A549 (cell line): ENCODE data around the gene MYRF. TPM values are rescaled to one million over a fixed set of nuclear protein-coding genes. Genes with fewer than 3 reads are reported as not detected.

Experiments
- ATAC-seq, 2 experiments: fragments of 200-7000 bp in 1 of 2; fragments of >200 bp in 1 of 2; cut with Nextera tagmentation in 1 of 2; cut with Tn5 transposase in 1 of 2; 3 replicates each; pipeline versions ENCODE4 v1.8.0 to v1.9.1; 2018 to 2020; ENCODE audit warnings: mild to moderate bottlenecking in 1 of 2, moderate library complexity in 1 of 2
- CTCF ChIA-PET: fragments of 300-600 bp; sonication (Branson Sonifier 250); formaldehyde crosslinking; extraction: SDS; loops from one replicate; lab custom pipeline; 2021; ENCODE audit warnings: antibody characterized with exemption, inconsistent platforms; lab: Yijun Ruan, JAX
- POLR2A ChIA-PET: fragments of 350-600 bp; formaldehyde crosslinking; extraction: SDS; loops from one replicate; lab custom pipeline; 2021; ENCODE audit warnings: antibody characterized with exemption, inconsistent platforms; lab: Yijun Ruan, JAX
- DNase-seq, 2 experiments: peaks; one replicate each; pipeline versions ENCODE4 v3.0.0 to v3.0.0-alpha.2; 2011 to 2016; ENCODE audit warnings: low read depth in 1 of 2, low spot score in 1 of 2
- FAIRE-seq: peaks from 2 replicates; lab custom pipeline; 2011; peaks lifted over from hg19 to GRCh38; lab: Jason Lieb, UNC
- H3K27ac ChIP-seq, 2 experiments: fragments of >200 bp; sonication (Bioruptor Twin); formaldehyde crosslinking; 3 replicates each; pipeline ENCODE4 v1.5.1; 2016 to 2017
- H3K4me1 ChIP-seq: fragments of >200 bp; sonication (Bioruptor Twin); formaldehyde crosslinking; 3 replicates; pipeline ENCODE4 v1.6.1; 2016
- H3K4me2 ChIP-seq: fragments of >200 bp; sonication (Bioruptor Twin); formaldehyde crosslinking; 3 replicates; pipeline ENCODE4 v1.6.1; 2016
- H3K4me3 ChIP-seq: fragments of >200 bp; sonication (Bioruptor Twin); formaldehyde crosslinking; 3 replicates; pipeline ENCODE4 v1.5.1; 2016
- H3K9me3 ChIP-seq: fragments of >200 bp; sonication (Bioruptor Twin); formaldehyde crosslinking; 3 replicates; pipeline ENCODE4 v1.6.1; 2016
- ATOH8 ChIP-seq: fragments of 250-450 bp; sonication (Bioruptor Pico); IDR thresholded peaks from 2 replicates; pipeline ENCODE4 v1.5.0; 2020; ENCODE audit warnings: low read depth, mild to moderate bottlenecking, moderate library complexity
- BHLHE40 ChIP-seq: IDR thresholded peaks from 2 replicates; pipeline ENCODE4 v1.6.1; 2012; ENCODE audit warnings: low read depth, low read length, inconsistent platforms
- CBX2 ChIP-seq: fragments of 200-600 bp; sonication (generic); IDR thresholded peaks from 2 replicates; pipeline ENCODE4 v1.6.1; 2016; ENCODE audit warnings: low read depth, mild to moderate bottlenecking, borderline replicate concordance
- CBX8 ChIP-seq: fragments of 200-600 bp; sonication (generic); IDR thresholded peaks from 2 replicates; pipeline ENCODE4 v1.6.1; 2016
- CEBPB ChIP-seq, 2 experiments: fragments of >200 bp in 1 of 2; sonication (Bioruptor Twin) in 1 of 2; formaldehyde crosslinking in 1 of 2; IDR thresholded peaks; 2 replicates each; pipeline ENCODE4 v1.6.1; 2012 to 2016
- EP300 ChIP-seq, 2 experiments: fragments of >200 bp; sonication (Bioruptor Twin); formaldehyde crosslinking; IDR thresholded peaks; 2 replicates in 1 of 2; 3 replicates in 1 of 2; pipeline ENCODE4 v1.6.1; 2016 to 2017
- HOXA7 ChIP-seq: fragments of 250-450 bp; sonication (Bioruptor Pico); IDR thresholded peaks from 2 replicates; pipeline ENCODE4 v1.5.0; 2020; ENCODE audit warnings: mild to moderate bottlenecking, moderate library complexity
- NR3C1 ChIP-seq: fragments of >200 bp; sonication (Bioruptor Twin); formaldehyde crosslinking; IDR thresholded peaks from 3 replicates; pipeline ENCODE4 v1.6.1; 2017
- POLR2A ChIP-seq: IDR thresholded peaks from 2 replicates; pipeline ENCODE4 v1.6.1; 2012; ENCODE audit warnings: mild to moderate bottlenecking, low read length
- POLR2AphosphoS2 ChIP-seq: conservative IDR thresholded peaks from 2 replicates; pipeline ENCODE4 v1.6.1; 2012; ENCODE audit warnings: low read length, improper control_type of control experiment, inconsistent platforms
- REST ChIP-seq: fragments of 200-600 bp; sonication (generic); IDR thresholded peaks from 2 replicates; pipeline ENCODE4 v1.6.1; 2016; ENCODE audit warnings: antibody characterized with exemption, mild to moderate bottlenecking, moderate library complexity
- RFX5 ChIP-seq: fragments of 450-650 bp; IDR thresholded peaks from 2 replicates; pipeline ENCODE4 v1.7.1; 2014; ENCODE audit warnings: antibody characterized with exemption, mild to moderate bottlenecking, moderate library complexity
- SREBF2 ChIP-seq: fragments of 450-650 bp; IDR thresholded peaks from 2 replicates; pipeline ENCODE4 v1.6.1; 2014; ENCODE audit warnings: mild to moderate bottlenecking, moderate library complexity
- ZSCAN20 ChIP-seq: fragments of 250-450 bp; sonication (Bioruptor Pico); IDR thresholded peaks from 2 replicates; pipeline ENCODE4 v1.8.0; 2022; ENCODE audit warnings: mild to moderate bottlenecking, moderate library complexity
- WGBS: methylation state at CpG from one replicate; pipeline ENCODE4 v1.1.6; 2017; ENCODE audit errors: missing lambda C conversion rate; 5-methylcytosine and 5-hydroxymethylcytosine counted together
- polyA plus RNA-seq, 4 experiments: library from polyadenylated mRNA; depleted of rRNA in 3 of 4; stranded (reverse); fragments of >200 nt; fragmentation: RNase III in 1 of 4; extraction: RNeasy Plus Mini Kit Qiagen cat#74134 plus additional on column Dnase treatment in 1 of 4; gene quantifications; 2 replicates in 3 of 4; 3 replicates in 1 of 4; pipeline ENCODE4 v1.2.3, GENCODE V29; 2011 to 2017
- TF ChIP-seq, protein P1 (sequence below): fragments of 450-650 bp; IDR thresholded peaks from 2 replicates; pipeline ENCODE4 v1.6.1; 2014; ENCODE audit warnings: antibody characterized with exemption
- TF ChIP-seq, protein P2 (sequence below): fragments of 250-450 bp; sonication (Bioruptor Pico); IDR thresholded peaks from 2 replicates; pipeline ENCODE4 v1.5.0; 2021; ENCODE audit warnings: mild to moderate bottlenecking, moderate library complexity, borderline replicate concordance
- TF ChIP-seq, protein P3 (sequence below): fragments of 150-350 bp; IDR thresholded peaks from 2 replicates; pipeline ENCODE4 v1.6.1; 2014; ENCODE audit warnings: low read depth, mild to moderate bottlenecking, low read length
- TF ChIP-seq, protein P4 (sequence below): IDR thresholded peaks from 2 replicates; pipeline ENCODE4 v1.6.1; 2012

The MYRF gene
- polyA plus RNA-seq, 2 of the 4 experiments (the other 2 are of a cell fraction) = 14.7 to 22.3 TPM

GRCh38 chr11:61760946-61761345 is 8.5 kb downstream of the MYRF start:
- H3K4me3 ChIP-seq = no peak overlapping the region
- H3K9me3 ChIP-seq = no peaks in the 10 kb centered on the region
- CTCF ChIA-PET = interaction anchor here (1.0 to 1.2 kb wide), 2 partner anchors 14 to 25 kb away, joined by 3 to 8 read pairs; no protein-coding TSS in a partner anchor
- peak overlapping the region in 1 of 2 experiments; percentile 26; a peak in 1 of 6 replicates for H3K27ac ChIP-seq
- ATAC-seq = no peak
- no peak for FAIRE-seq
- H3K4me1 ChIP-seq = peaks cover 75% of the 10 kb centered on the region
- POLR2A ChIA-PET = no interaction called here
- TF ChIP-seq POLR2AphosphoS2 = no peak
- no peak for TF ChIP-seq EP300 (IDR thresholded peaks at IDR 0.05)
- TF ChIP-seq ATOH8 (CRISPR knock-in tag) = no peak
- TF ChIP-seq POLR2A = no peak
- no peak for TF ChIP-seq CBX2
- TF ChIP-seq, protein P1, sequence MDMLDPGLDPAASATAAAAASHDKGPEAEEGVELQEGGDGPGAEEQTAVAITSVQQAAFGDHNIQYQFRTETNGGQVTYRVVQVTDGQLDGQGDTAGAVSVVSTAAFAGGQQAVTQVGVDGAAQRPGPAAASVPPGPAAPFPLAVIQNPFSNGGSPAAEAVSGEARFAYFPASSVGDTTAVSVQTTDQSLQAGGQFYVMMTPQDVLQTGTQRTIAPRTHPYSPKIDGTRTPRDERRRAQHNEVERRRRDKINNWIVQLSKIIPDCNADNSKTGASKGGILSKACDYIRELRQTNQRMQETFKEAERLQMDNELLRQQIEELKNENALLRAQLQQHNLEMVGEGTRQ = no peak
- no peak for TF ChIP-seq ZSCAN20 (CRISPR knock-in tag)
- TF ChIP-seq REST = no peak
- no peak for TF ChIP-seq RFX5
- WGBS = 82% methylated on average over 3 of the region's 13 CpGs
- H3K4me2 ChIP-seq = no peak overlapping the region
- no peak for DNase-seq

GRCh38 chr11:61761440-61762222 is 9.2 kb downstream of the MYRF start:
- ATAC-seq = no peak

More at GRCh38 chr11:61761440-61762222, 9.2 kb downstream of the MYRF start:
- no peak for DNase-seq
- POLR2A ChIA-PET = no interaction called here
- Histone ChIP-seq H3K4me1 (peaks cover 75% of the 10 kb centered on the region), H3K4me3 (no peak overlapping the region)
- WGBS = 74% methylated on average over 11 of the region's 11 CpGs
- TF ChIP-seq, protein P2, sequence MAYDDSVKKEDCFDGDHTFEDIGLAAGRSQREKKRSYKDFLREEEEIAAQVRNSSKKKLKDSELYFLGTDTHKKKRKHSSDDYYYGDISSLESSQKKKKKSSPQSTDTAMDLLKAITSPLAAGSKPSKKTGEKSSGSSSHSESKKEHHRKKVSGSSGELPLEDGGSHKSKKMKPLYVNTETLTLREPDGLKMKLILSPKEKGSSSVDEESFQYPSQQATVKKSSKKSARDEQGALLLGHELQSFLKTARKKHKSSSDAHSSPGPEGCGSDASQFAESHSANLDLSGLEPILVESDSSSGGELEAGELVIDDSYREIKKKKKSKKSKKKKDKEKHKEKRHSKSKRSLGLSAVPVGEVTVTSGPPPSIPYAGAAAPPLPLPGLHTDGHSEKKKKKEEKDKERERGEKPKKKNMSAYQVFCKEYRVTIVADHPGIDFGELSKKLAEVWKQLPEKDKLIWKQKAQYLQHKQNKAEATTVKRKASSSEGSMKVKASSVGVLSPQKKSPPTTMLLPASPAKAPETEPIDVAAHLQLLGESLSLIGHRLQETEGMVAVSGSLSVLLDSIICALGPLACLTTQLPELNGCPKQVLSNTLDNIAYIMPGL = no peak
- TF ChIP-seq HOXA7 = no peak
- TF ChIP-seq CEBPB (IDR thresholded peaks at IDR 0.05) = no peak
- no peak for TF ChIP-seq NR3C1
- TF ChIP-seq, protein P3, sequence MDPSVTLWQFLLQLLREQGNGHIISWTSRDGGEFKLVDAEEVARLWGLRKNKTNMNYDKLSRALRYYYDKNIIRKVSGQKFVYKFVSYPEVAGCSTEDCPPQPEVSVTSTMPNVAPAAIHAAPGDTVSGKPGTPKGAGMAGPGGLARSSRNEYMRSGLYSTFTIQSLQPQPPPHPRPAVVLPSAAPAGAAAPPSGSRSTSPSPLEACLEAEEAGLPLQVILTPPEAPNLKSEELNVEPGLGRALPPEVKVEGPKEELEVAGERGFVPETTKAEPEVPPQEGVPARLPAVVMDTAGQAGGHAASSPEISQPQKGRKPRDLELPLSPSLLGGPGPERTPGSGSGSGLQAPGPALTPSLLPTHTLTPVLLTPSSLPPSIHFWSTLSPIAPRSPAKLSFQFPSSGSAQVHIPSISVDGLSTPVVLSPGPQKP = no peak
- TF ChIP-seq, protein P4, sequence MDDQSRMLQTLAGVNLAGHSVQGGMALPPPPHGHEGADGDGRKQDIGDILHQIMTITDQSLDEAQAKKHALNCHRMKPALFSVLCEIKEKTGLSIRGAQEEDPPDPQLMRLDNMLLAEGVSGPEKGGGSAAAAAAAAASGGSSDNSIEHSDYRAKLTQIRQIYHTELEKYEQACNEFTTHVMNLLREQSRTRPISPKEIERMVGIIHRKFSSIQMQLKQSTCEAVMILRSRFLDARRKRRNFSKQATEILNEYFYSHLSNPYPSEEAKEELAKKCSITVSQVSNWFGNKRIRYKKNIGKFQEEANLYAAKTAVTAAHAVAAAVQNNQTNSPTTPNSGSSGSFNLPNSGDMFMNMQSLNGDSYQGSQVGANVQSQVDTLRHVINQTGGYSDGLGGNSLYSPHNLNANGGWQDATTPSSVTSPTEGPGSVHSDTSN = no peak
- TF ChIP-seq POLR2A = no peak
- TF ChIP-seq CBX8 = no peak
- no peak for TF ChIP-seq BHLHE40
- TF ChIP-seq SREBF2 = no peak
- TF ChIP-seq, all 56 proteins: peak for 0
- no peaks in the 10 kb centered on the region for H3K9me3 ChIP-seq
- H3K27ac ChIP-seq = peak overlapping the region in 1 of 2 experiments; percentile 56; a peak in 4 of 6 replicates
- CTCF ChIA-PET = interaction anchor here (1.0 to 1.2 kb wide), 3 partner anchors 14 to 26 kb away, joined by 3 to 8 read pairs (median 3); no protein-coding TSS in a partner anchor
- no peak for FAIRE-seq
- H3K4me2 ChIP-seq = no peak overlapping the region
